C4-2B (cell line): Measurements from ENCODE around the gene UBQLNL.

Experiments used
- H3K27ac ChIP-seq: fragments of 450-650 bp; 2 replicates; pipeline ENCODE4 v1.5.1; 2017
- CTCF ChIP-seq: fragments of 450-650 bp; conservative IDR thresholded peaks from 2 replicates; pipeline ENCODE4 v1.5.1; 2017; ENCODE audit warnings: mild to moderate bottlenecking
- ZFX ChIP-seq: fragments of 450-650 bp; IDR thresholded peaks from 2 replicates; pipeline ENCODE4 v1.6.1; 2017

Gene UBQLNL

GRCh38 chr11:5507177-5507932 lies 9.1 kb downstream of the UBQLNL start:
- TF ChIP-seq ZFX (no peak), CTCF (no peak)
- H3K27ac ChIP-seq: no peak overlapping the region

DNA sequence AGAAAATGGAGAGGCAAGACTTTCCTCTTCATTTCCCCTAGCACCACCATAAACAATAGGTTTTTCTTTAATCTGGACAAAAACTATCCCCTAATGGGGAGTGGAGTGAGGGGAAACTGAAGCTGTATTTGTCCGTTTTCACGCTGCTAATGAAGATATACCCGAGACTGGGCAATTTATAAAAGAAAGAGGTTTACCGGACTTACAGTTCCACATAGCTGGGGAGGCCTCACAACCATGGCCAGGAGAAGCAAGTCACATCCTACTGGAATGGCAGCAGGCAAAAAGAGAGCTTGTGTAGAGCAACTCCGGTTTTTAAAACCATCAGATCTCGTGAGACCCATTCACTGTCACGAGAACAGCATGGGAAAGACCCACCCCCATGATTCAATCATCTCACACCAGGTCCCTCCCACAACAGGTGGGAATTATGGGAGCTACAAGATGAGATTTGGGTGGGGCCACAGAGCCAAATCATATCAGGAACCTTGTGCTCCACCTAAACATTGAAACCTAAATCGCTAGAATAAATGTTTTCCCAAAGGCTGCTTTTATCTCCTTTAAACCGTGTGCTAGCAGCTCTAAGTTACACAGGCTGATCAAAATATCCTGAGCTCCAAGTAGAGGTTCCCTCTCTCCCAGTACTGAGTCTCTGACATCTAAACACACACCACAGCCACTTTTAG lies 11.0 kb downstream of the UBQLNL start:
- TF ChIP-seq CTCF (no peak), ZFX (no peak)
- no peak overlapping the region for H3K27ac ChIP-seq

- no peak for TF ChIP-seq CTCF
- TF ChIP-seq ZFX: no peak
These were observed 12.0 kb downstream of the UBQLNL start for GRCh38 chr11:5504403-5504921.

DNA sequence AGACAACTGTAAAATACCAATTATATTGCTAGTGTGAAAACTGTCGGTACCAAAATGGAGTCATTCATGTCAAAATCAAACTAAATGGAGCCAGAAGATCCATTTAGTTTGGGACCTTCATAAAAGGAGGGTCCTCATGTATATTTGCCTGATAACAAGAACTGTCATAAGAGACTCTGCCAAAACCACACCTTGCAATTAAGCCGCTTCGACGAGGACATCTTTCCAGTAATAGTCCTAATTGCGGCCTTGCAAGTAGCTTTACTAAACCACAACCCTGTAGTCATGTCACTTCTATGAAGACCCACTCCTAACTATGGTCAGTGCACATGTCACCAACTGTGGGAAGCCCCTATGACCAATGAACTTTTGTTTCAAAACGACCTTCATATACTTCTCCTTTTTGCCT lies 16.1 kb downstream of the UBQLNL start:
- no peak overlapping the region for H3K27ac ChIP-seq
- TF ChIP-seq ZFX (no peak), CTCF (no peak)

More at GRCh38 chr11:5504403-5504921, 12.0 kb downstream of the UBQLNL start:
- H3K27ac ChIP-seq: no peak overlapping the region

DNA sequence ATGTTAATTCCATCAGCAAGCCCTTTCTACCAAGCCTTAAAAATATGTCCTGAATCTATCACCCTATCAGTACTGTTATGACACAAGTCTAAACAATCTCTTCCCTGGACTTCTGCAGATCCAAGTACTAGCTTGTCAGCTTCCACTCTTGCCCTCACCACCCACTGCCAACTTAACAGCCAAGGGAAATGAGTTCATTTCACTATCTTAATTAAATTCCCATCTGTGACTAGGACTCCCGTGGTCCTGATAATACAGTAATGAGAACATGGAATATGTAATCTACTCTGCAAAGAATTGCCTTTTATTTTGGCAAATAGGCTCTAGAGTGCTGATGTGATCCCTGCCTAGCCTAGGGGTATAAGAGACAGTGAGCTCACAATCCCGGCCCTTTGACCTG lies 16.8 kb downstream of the UBQLNL start:
- TF ChIP-seq ZFX: no peak
- no peak for TF ChIP-seq CTCF
- H3K27ac ChIP-seq: no peak overlapping the region

DNA sequence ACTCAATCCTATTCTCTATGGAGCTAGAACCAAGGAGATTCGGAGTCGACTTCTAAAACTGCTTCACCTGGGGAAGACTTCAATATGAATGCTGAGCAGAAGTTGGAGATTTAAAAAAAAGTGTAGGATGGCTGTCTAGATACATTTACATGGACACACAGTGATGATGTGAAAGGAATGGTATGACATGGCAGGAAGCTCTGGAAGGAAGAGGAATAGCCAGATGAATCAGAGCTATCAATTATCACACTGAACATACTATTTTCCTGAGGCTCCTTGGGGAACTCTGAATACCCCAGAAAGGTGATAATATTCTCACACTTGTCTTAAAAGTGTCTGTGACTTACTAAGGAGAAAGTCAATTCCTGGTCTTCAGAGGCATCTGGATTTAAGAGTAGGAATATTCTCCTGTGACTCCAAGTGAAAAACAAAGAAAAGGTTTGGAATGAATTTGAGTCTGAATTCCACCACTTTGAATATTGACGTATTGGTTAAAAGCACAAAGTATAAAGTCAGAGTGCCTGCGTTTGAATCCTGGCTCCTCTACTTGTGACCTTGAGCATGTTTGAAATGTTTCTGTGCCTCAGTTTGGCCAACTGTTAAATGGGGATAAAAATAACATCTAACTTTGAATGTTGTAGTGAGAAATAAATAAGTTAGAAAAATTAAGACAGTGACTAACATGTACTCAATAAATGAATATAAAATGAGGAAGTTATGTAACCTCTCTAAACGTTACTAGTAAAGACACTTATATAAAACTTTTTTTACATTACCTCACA lies 26.7 kb downstream of the UBQLNL start:
- H3K27ac ChIP-seq: no peak overlapping the region
- no peak for TF ChIP-seq ZFX
- TF ChIP-seq CTCF: no peak
